GM23248 (cell line): ENCODE results near the gene TRIP4.

Experiments
- EZH2 ChIP-seq: fragments of 200-600 bp; sonication (generic); IDR thresholded peaks from 2 replicates; pipeline ENCODE4 v1.6.1; 2018; ENCODE audit warnings: antibody characterized with exemption, mild to moderate bottlenecking; ENCODE audit not compliant: insufficient read depth, poor library complexity, severe bottlenecking
- EZH2phosphoT487 ChIP-seq: fragments of 200-600 bp; sonication (generic); IDR thresholded peaks from 2 replicates; pipeline ENCODE4 v1.6.1; 2018; ENCODE audit warnings: antibody characterized with exemption, moderate library complexity, mild to moderate bottlenecking, low read depth; ENCODE audit not compliant: insufficient read depth

DNA sequence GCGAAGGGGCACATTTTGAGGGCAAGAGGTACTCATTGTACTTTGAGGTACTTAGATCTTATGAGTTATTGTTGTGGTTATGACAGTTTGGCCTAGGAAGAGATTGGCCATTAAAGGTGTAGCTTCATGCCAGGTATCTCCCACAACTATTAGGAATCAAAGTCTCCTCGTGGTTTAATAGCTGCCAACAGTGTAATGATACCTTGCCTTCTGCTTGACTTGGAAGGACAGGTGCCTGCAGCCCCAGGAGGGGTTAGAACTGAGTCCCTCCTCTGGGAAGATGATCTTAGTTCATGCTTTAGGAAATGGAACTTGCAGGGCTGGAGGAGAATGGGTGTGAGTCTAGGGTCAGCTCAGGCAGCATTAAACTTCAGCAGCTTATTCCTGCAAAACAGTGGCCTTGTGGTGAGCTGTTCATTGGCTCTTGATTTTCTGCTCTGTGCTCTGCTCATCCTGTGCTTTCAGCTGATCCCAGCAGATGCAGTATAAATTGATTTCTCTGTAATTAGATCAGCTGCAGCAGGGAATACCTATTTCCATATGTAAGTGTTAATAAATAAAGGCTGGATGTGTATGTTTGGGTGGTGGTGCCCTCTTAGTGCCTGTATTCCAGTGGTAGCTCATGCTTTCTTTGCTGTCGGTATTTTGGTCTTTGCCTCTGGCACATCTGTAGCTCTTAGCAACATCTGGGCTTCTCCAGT, 113.2 kb downstream of the TRIP4 start:
- TF ChIP-seq EZH2 = no peak
- TF ChIP-seq EZH2phosphoT487 = no peak
